H9 (cell line): Measurements from ENCODE around the gene LMF1. TPM values are rescaled to one million over a fixed set of nuclear protein-coding genes. Genes with fewer than 3 reads are reported as not detected.

Experiments
- DNase-seq: peaks from one replicate; pipeline ENCODE4 v3.0.0-alpha.2; 2017
- H2AFZ ChIP-seq: one replicate; pipeline ENCODE4 v1.6.1; 2013; ENCODE audit warnings: mild to moderate bottlenecking, low read length, control low read depth, moderate library complexity
- H2AK5ac ChIP-seq: 2 replicates; pipeline ENCODE4 v1.6.1; 2013; ENCODE audit warnings: low read length, control low read depth, mixed read lengths; ENCODE audit not compliant: insufficient read length
- H2BK120ac ChIP-seq: one replicate; pipeline ENCODE4 v1.6.1; 2013; ENCODE audit warnings: low read depth, mild to moderate bottlenecking, low read length, control low read depth, inconsistent platforms; ENCODE audit not compliant: poor library complexity, severe bottlenecking
- H2BK12ac ChIP-seq: 2 replicates; pipeline ENCODE4 v1.6.1; 2013; ENCODE audit warnings: low read length, control low read depth, mixed read lengths, low read depth; ENCODE audit not compliant: insufficient read length
- H2BK15ac ChIP-seq: 2 replicates; pipeline ENCODE4 v1.6.1; 2013; ENCODE audit warnings: low read depth, low read length, control low read depth
- H2BK20ac ChIP-seq: one replicate; pipeline ENCODE4 v1.6.1; 2013; ENCODE audit warnings: low read depth, mild to moderate bottlenecking, low read length, control low read depth, inconsistent platforms; ENCODE audit not compliant: poor library complexity, severe bottlenecking
- H2BK5ac ChIP-seq: 2 replicates; pipeline ENCODE4 v1.6.1; 2013; ENCODE audit warnings: low read length, control low read depth, mixed read lengths; ENCODE audit not compliant: insufficient read length
- H3K14ac ChIP-seq: 2 replicates; pipeline ENCODE4 v1.6.1; 2013; ENCODE audit warnings: low read length, control low read depth; ENCODE audit not compliant: insufficient read depth
- H3K18ac ChIP-seq: 2 replicates; pipeline ENCODE4 v1.6.1; 2013; ENCODE audit warnings: low read depth, mild to moderate bottlenecking, mixed read lengths, low read length, control low read depth; ENCODE audit not compliant: insufficient read length
- H3K23ac ChIP-seq: 2 replicates; pipeline ENCODE4 v1.6.1; 2013; ENCODE audit warnings: low read length, control low read depth, mixed read lengths, low read depth; ENCODE audit not compliant: insufficient read length
- H3K23me2 ChIP-seq: 2 replicates; pipeline ENCODE4 v1.6.1; 2013; ENCODE audit warnings: low read depth, mild to moderate bottlenecking, mixed read lengths, low read length, control low read depth; ENCODE audit not compliant: insufficient read length, poor library complexity, severe bottlenecking
- H3K27ac ChIP-seq: 2 replicates; pipeline ENCODE4 v1.5.1; 2013; ENCODE audit warnings: low read length, control low read depth, mixed read lengths, low read depth; ENCODE audit not compliant: insufficient read length
- H3K27me3 ChIP-seq: 2 replicates; pipeline ENCODE4 v1.6.1; 2013; ENCODE audit warnings: low read length, control low read depth, inconsistent platforms; ENCODE audit not compliant: insufficient read depth
- H3K4ac ChIP-seq: 2 replicates; pipeline ENCODE4 v1.6.1; 2013; ENCODE audit warnings: low read depth, mild to moderate bottlenecking, control low read depth, inconsistent platforms, low read length, moderate library complexity
- H3K4me1 ChIP-seq: 2 replicates; pipeline ENCODE4 v1.6.1; 2013; ENCODE audit warnings: low read length, control low read depth, inconsistent platforms; ENCODE audit not compliant: insufficient read depth
- H3K4me2 ChIP-seq: 2 replicates; pipeline ENCODE4 v1.6.1; 2013; ENCODE audit warnings: low read length, control low read depth, mixed read lengths; ENCODE audit not compliant: insufficient read length, insufficient read depth
- H3K56ac ChIP-seq: 2 replicates; pipeline ENCODE4 v1.6.1; 2013; ENCODE audit warnings: low read depth, mild to moderate bottlenecking, mixed read lengths, low read length, control low read depth; ENCODE audit not compliant: insufficient read length
- H3K79me1 ChIP-seq: 2 replicates; pipeline ENCODE4 v1.6.1; 2013; ENCODE audit warnings: low read depth, mild to moderate bottlenecking, moderate library complexity, low read length, control low read depth, inconsistent platforms; ENCODE audit not compliant: insufficient read depth, poor library complexity, severe bottlenecking
- H3K79me2 ChIP-seq: 2 replicates; pipeline ENCODE4 v1.6.1; 2013; ENCODE audit warnings: low read length, control low read depth, inconsistent platforms; ENCODE audit not compliant: insufficient read depth
- H3K9ac ChIP-seq: 2 replicates; pipeline ENCODE4 v1.6.1; 2013; ENCODE audit warnings: low read length, control low read depth, mixed read lengths; ENCODE audit not compliant: insufficient read length; ENCODE audit errors: extremely low read depth
- H3K9me3 ChIP-seq: one replicate; pipeline ENCODE4 v1.6.1; 2013; ENCODE audit warnings: low read depth, low read length, inconsistent platforms; ENCODE audit not compliant: control insufficient read depth
- H3T11ph ChIP-seq: one replicate; pipeline ENCODE4 v1.6.1; 2013; ENCODE audit warnings: mild to moderate bottlenecking, low read length, control low read depth, inconsistent platforms
- H4K20me1 ChIP-seq: one replicate; pipeline ENCODE4 v1.6.1; 2013; ENCODE audit not compliant: control insufficient read depth, insufficient read length, insufficient read depth
- H4K5ac ChIP-seq: 2 replicates; pipeline ENCODE4 v1.6.1; 2013; ENCODE audit warnings: low read depth, mild to moderate bottlenecking, mixed read lengths, low read length, control low read depth; ENCODE audit not compliant: insufficient read length
- H4K8ac ChIP-seq: replicated peaks from 2 replicates; pipeline ENCODE4 v1.6.1; 2013; ENCODE audit warnings: low read length, control low read depth, mixed read lengths, low read depth; ENCODE audit not compliant: insufficient read length
- H4K91ac ChIP-seq: 2 replicates; pipeline ENCODE4 v1.6.1; 2013; ENCODE audit warnings: low read depth, mild to moderate bottlenecking, moderate library complexity, mixed read lengths, low read length, control low read depth; ENCODE audit not compliant: insufficient read length
- H3K27ac Mint-ChIP-seq, 3 experiments: 2 replicates in 2 of 3; 3 replicates in 1 of 3; pipeline ENCODE4 v1.8.0; 2020 to 2021; ENCODE audit warnings: mixed read lengths in 3 of 3, mild to moderate bottlenecking in 1 of 3, moderate library complexity in 1 of 3
- H3K27me3 Mint-ChIP-seq: 2 replicates; pipeline ENCODE4 v1.8.0; 2021; ENCODE audit warnings: low read depth, mild to moderate bottlenecking, moderate library complexity, mixed read lengths
- H3K36me3 Mint-ChIP-seq, 3 experiments: 2 replicates in 2 of 3; 3 replicates in 1 of 3; pipeline ENCODE4 v1.8.0; 2020 to 2021; ENCODE audit warnings: low read depth in 3 of 3, mixed read lengths in 3 of 3; ENCODE audit not compliant: insufficient read depth in 1 of 3
- H3K4me1 Mint-ChIP-seq, 2 experiments: 2 replicates each; pipeline ENCODE4 v1.8.0; 2020; ENCODE audit warnings: mixed read lengths in 2 of 2
- H3K4me3 Mint-ChIP-seq, 2 experiments: 2 replicates in 1 of 2; 3 replicates in 1 of 2; pipeline ENCODE4 v1.8.0; 2020 to 2021; ENCODE audit warnings: mild to moderate bottlenecking in 2 of 2, mixed read lengths in 2 of 2, moderate library complexity in 1 of 2
- H3K9me3 Mint-ChIP-seq, 2 experiments: 2 replicates in 1 of 2; 3 replicates in 1 of 2; pipeline ENCODE4 v1.8.0; 2020; ENCODE audit warnings: mild to moderate bottlenecking in 2 of 2, mixed read lengths in 2 of 2, moderate library complexity in 1 of 2
- CTCF ChIP-seq: fragments of 200-600 bp; sonication (generic); conservative IDR thresholded peaks from 3 replicates; pipeline ENCODE4 v1.8.0; 2021; ENCODE audit warnings: antibody characterized with exemption, mild to moderate bottlenecking
- WGBS: extraction: QIAGEN DNeasy Blood & Tissue Kit; methylation state at CpG from one replicate; pipeline ENCODE4 v1.1.7; 2013; ENCODE audit warnings: missing lambda C conversion rate, low lambda C conversion rate, mixed read lengths; ENCODE audit not compliant: insufficient read length; ENCODE audit errors: extremely low coverage; 5-methylcytosine and 5-hydroxymethylcytosine counted together
- total RNA-seq: library from RNA; stranded (reverse); gene quantifications from 2 replicates; pipeline ENCODE4 v1.2.1, GENCODE V29; 2021

The LMF1 gene
- total RNA-seq, 1 experiment from 2014 or later: 7.1 TPM

- Mint-ChIP-seq H3K27me3 (peaks cover 28% of the 10 kb centered on the region), H3K36me3 (peaks cover 0 to 14% (median 8%) of the 10 kb centered on the region in 3 experiments; a peak in 5 of 7 replicates), H3K4me3 (no peak overlapping the region), H3K4me1 (peaks cover 7 to 10% of the 10 kb centered on the region in 2 experiments), H3K9me3 (peaks cover 0 to 8% of the 10 kb centered on the region in 2 experiments; a peak in 2 of 5 replicates), H3K27ac (no peak overlapping the region)
- Histone ChIP-seq H2BK20ac (no peak overlapping the region), H3T11ph (no peak overlapping the region), H2AFZ (no peak overlapping the region), H2BK15ac (no peak overlapping the region), H3K79me1 (no peaks in the 10 kb centered on the region), H2AK5ac (no peak overlapping the region), H4K8ac (no peak overlapping the region), H3K79me2 (no peaks in the 10 kb centered on the region), H3K56ac (no peak overlapping the region), H4K20me1 (no peaks in the 10 kb centered on the region), H3K9ac (no peak overlapping the region), H3K27me3 (no peaks in the 10 kb centered on the region; the same call in 1 of the 2 replicates), H3K14ac (no peak overlapping the region; the same call in 1 of the 2 replicates), H4K91ac (no peak overlapping the region), H3K23me2 (peaks cover 12% of the 10 kb centered on the region), H2BK12ac (no peak overlapping the region), H4K5ac (no peak overlapping the region), H2BK120ac (no peak overlapping the region), H2BK5ac (no peak overlapping the region), H3K4ac (no peak overlapping the region), H3K4me1 (no peaks in the 10 kb centered on the region), H3K18ac (no peak overlapping the region), H3K23ac (no peak overlapping the region), H3K9me3 (no peaks in the 10 kb centered on the region), H3K27ac (no peak overlapping the region), H3K4me2 (no peak overlapping the region)
- WGBS: no CpG with 5 or more reads among the region's 20 CpGs
- no peak for TF ChIP-seq CTCF
- DNase-seq: no peak
Observed at GRCh38 chr16:967077-967541, 3.7 kb downstream of the LMF1 start.
